Measurements from ENCODE around the gene EID2.

DNA sequence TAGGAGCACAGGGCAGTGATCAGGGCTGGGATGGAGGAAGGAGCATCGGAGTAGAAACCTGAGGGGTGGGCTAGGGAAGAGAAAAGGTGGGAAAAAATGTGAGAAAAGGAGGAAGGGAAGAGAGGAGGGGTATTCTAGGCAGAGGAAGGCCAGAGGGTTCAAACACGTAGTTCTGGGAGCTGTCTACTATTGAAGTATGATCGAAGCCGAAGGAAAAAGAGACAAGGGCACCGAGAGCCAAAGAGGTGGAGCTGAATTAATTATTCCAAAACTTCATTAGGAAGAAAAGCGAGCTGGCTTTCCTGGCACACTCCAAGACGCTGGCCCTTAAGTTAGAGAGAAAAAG lies 33.4 kb downstream of the EID2 start:
- TF ChIP-seq, protein P1, sequence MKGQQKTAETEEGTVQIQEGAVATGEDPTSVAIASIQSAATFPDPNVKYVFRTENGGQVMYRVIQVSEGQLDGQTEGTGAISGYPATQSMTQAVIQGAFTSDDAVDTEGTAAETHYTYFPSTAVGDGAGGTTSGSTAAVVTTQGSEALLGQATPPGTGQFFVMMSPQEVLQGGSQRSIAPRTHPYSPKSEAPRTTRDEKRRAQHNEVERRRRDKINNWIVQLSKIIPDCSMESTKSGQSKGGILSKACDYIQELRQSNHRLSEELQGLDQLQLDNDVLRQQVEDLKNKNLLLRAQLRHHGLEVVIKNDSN (IDR thresholded peaks at IDR 0.05) = no peak
- no peak for TF ChIP-seq EGR1 (IDR thresholded peaks at IDR 0.05)
- TF ChIP-seq, protein P2, sequence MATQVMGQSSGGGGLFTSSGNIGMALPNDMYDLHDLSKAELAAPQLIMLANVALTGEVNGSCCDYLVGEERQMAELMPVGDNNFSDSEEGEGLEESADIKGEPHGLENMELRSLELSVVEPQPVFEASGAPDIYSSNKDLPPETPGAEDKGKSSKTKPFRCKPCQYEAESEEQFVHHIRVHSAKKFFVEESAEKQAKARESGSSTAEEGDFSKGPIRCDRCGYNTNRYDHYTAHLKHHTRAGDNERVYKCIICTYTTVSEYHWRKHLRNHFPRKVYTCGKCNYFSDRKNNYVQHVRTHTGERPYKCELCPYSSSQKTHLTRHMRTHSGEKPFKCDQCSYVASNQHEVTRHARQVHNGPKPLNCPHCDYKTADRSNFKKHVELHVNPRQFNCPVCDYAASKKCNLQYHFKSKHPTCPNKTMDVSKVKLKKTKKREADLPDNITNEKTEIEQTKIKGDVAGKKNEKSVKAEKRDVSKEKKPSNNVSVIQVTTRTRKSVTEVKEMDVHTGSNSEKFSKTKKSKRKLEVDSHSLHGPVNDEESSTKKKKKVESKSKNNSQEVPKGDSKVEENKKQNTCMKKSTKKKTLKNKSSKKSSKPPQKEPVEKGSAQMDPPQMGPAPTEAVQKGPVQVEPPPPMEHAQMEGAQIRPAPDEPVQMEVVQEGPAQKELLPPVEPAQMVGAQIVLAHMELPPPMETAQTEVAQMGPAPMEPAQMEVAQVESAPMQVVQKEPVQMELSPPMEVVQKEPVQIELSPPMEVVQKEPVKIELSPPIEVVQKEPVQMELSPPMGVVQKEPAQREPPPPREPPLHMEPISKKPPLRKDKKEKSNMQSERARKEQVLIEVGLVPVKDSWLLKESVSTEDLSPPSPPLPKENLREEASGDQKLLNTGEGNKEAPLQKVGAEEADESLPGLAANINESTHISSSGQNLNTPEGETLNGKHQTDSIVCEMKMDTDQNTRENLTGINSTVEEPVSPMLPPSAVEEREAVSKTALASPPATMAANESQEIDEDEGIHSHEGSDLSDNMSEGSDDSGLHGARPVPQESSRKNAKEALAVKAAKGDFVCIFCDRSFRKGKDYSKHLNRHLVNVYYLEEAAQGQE (IDR thresholded peaks at IDR 0.05; ENCODE audit: low read depth) = no peak
- no peak for TF ChIP-seq NFIC (IDR thresholded peaks at IDR 0.05)
